Chondrocyte (in vitro differentiated cells): Measurements from ENCODE around the gene FER. TPM values are rescaled to one million over a fixed set of nuclear protein-coding genes. Genes with fewer than 3 reads are reported as not detected.

Experiments used
- DNase-seq: peaks from one replicate; pipeline ENCODE4 v3.0.0; 2021; ENCODE audit warnings: mixed read lengths, low spot score
- H3K27ac Mint-ChIP-seq: one replicate; pipeline ENCODE4 v1.8.0; 2021; ENCODE audit warnings: mild to moderate bottlenecking, moderate library complexity, mixed read lengths; ENCODE audit not compliant: unreplicated experiment
- H3K27me3 Mint-ChIP-seq: 2 replicates; pipeline ENCODE4 v1.8.0; 2021; ENCODE audit warnings: low read depth, mixed read lengths
- H3K36me3 Mint-ChIP-seq: 2 replicates; pipeline ENCODE4 v1.8.0; 2021; ENCODE audit warnings: low read depth, mixed read lengths
- H3K4me1 Mint-ChIP-seq: 2 replicates; pipeline ENCODE4 v1.8.0; 2021; ENCODE audit warnings: low read depth, mild to moderate bottlenecking, mixed read lengths
- H3K4me3 Mint-ChIP-seq: one replicate; pipeline ENCODE4 v1.8.0; 2021; ENCODE audit warnings: mild to moderate bottlenecking, moderate library complexity, mixed read lengths; ENCODE audit not compliant: unreplicated experiment
- H3K9me3 Mint-ChIP-seq: 2 replicates; pipeline ENCODE4 v1.8.0; 2021; ENCODE audit warnings: low read depth, mixed read lengths
- total RNA-seq: library from RNA; stranded (reverse); gene quantifications from 3 replicates; pipeline ENCODE4 v1.2.1, GENCODE V29; 2021
- TF ChIP-seq, protein P1 (sequence below): fragments of 200-600 bp; sonication (generic); IDR thresholded peaks from 2 replicates; pipeline ENCODE4 v1.5.0; 2021; ENCODE audit warnings: antibody characterized with exemption, mild to moderate bottlenecking, moderate library complexity

The FER gene
- total RNA-seq, 1 donor from 2014 or later: 23.5 TPM

DNA sequence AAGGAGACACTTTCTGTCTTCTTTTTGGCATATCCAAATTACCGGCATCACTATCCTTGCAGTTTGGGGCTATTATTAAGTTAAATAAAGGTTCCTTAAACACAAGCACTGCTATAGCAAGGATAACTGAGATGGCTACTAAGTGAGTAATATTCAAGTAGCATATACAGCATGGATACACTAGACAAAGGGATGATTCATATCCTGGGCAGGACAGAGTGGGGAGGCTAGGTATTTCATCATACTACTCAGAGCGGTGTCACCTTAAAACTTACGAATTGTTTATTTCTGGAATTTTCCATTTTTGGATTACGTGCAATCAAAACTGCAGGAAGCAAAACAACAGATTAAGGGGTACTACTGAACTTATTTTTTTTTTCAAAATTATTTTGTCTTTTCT, 54.1 kb downstream of the FER start:
- TF ChIP-seq, protein P1, sequence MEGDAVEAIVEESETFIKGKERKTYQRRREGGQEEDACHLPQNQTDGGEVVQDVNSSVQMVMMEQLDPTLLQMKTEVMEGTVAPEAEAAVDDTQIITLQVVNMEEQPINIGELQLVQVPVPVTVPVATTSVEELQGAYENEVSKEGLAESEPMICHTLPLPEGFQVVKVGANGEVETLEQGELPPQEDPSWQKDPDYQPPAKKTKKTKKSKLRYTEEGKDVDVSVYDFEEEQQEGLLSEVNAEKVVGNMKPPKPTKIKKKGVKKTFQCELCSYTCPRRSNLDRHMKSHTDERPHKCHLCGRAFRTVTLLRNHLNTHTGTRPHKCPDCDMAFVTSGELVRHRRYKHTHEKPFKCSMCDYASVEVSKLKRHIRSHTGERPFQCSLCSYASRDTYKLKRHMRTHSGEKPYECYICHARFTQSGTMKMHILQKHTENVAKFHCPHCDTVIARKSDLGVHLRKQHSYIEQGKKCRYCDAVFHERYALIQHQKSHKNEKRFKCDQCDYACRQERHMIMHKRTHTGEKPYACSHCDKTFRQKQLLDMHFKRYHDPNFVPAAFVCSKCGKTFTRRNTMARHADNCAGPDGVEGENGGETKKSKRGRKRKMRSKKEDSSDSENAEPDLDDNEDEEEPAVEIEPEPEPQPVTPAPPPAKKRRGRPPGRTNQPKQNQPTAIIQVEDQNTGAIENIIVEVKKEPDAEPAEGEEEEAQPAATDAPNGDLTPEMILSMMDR: no peak
- Mint-ChIP-seq H3K27ac (peak overlapping the region; percentile 86), H3K36me3 (peaks cover 17% of the 10 kb centered on the region), H3K4me3 (no peak overlapping the region), H3K9me3 (peaks cover 27% of the 10 kb centered on the region), H3K4me1 (peaks cover 46% of the 10 kb centered on the region), H3K27me3 (no peaks in the 10 kb centered on the region)
- DNase-seq: no peak

DNA sequence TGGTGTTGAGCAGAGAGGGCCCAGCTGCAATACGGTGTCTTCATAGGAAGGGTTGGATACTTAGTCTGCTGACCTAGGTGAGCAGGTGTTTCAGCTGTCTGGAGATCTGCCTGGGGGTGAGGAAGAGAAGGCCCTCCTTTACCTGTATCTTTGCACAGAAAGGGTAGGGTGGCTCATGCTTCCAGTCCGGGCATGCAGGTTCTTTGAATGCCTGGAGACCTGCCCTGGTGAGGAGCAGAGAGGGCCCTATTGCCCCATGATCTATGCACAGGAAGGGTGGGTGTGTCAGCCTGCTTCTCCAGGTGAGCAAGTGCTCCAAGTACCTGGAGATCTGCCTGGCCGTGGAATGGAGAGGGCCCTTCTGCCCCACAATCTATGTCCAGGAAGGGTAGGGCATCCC, 63.0 kb downstream of the FER start:
- peaks cover 5% of the 10 kb centered on the region for H3K4me1 Mint-ChIP-seq
- DNase-seq: no peak
- H3K9me3 Mint-ChIP-seq: peaks cover 16% of the 10 kb centered on the region
- no peak overlapping the region for H3K27ac Mint-ChIP-seq
- H3K27me3 Mint-ChIP-seq: no peaks in the 10 kb centered on the region
- no peak overlapping the region for H3K4me3 Mint-ChIP-seq
- TF ChIP-seq, protein P1: no peak
- H3K36me3 Mint-ChIP-seq: peaks cover 8% of the 10 kb centered on the region

DNA sequence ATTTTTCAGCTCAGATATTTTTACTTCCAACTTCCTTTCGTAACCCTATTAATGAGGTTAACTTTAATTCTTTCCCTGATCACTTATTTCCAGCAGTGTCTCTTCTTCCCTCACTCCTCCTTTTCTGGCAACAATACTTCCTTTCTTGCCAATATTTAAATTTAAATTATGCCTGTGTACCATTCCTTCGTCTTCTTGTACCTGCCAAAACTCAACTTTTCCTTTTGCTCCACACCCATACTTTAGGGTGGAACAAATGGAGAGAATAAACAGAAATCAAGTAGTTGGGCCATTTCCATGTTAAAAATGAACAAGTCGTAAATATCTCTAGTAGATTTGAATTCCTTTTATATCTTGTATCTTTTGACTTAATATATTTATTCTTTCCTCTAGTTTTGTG, 66.0 kb downstream of the FER start:
- Mint-ChIP-seq H3K4me3 (no peak overlapping the region), H3K9me3 (peaks cover 7% of the 10 kb centered on the region), H3K27me3 (no peaks in the 10 kb centered on the region), H3K4me1 (peaks cover 12% of the 10 kb centered on the region), H3K27ac (no peak overlapping the region), H3K36me3 (no peaks in the 10 kb centered on the region)
- TF ChIP-seq, protein P1: no peak
- no peak for DNase-seq

DNA sequence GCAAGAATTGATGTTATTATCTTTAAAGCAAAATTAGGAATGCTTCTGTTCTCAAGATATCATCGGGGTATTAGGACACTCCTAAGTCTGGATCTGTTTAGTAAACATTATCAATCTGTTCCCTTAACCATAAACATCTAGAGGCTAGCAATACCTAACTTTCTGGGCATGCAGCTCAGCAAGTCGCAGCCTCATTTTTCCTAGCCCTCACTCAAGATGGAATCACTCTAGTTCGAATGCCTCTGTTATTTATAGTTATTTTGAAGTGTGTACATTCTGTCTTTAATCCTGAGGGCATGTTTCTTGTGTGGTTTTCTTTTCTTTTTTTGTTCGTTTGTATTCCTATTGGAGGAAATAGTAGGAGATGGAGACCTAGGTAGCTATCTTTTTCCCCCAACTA, 66.9 kb downstream of the FER start:
- peaks cover 15% of the 10 kb centered on the region for H3K4me1 Mint-ChIP-seq
- DNase-seq: no peak
- TF ChIP-seq, protein P1: no peak
- H3K27me3 Mint-ChIP-seq: no peaks in the 10 kb centered on the region
- H3K27ac Mint-ChIP-seq: no peak overlapping the region
- H3K4me3 Mint-ChIP-seq: no peak overlapping the region
- no peaks in the 10 kb centered on the region for H3K36me3 Mint-ChIP-seq
- H3K9me3 Mint-ChIP-seq: no peaks in the 10 kb centered on the region

DNA sequence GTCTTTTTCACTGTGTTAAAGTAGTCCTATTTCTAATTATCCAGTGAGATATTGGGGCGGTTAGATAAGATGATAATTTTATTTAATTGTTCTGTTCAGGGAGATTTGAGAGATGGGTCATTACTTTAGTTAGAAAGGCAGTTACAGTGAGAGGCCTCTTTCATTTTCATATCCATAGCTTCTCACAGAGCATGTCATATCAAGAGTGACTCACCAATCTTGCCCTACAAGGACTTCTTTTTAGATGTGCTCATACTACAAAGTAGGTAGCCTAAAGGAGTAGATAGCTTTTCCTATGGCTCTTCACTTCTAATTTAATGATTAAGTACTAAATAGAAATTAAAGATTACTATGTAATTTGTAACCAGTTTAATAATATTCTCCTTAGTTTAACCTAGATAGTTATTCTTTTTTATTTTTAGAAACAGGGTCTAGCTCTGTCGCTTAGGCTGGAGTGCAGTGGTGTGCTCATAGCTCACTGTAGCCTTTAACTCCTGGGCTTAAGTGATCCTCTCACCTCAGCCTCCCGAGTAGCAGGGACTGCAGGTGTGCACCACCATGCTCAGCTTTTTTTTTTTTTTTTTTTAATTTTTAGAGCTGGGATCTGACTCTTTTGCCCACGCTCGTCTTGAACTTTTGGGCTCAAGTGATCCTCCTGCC, 71.0 kb downstream of the FER start:
- Mint-ChIP-seq H3K27me3 (no peaks in the 10 kb centered on the region), H3K27ac (no peak overlapping the region), H3K9me3 (peaks cover 6% of the 10 kb centered on the region), H3K36me3 (peaks cover 3% of the 10 kb centered on the region), H3K4me1 (peaks cover 21% of the 10 kb centered on the region), H3K4me3 (no peak overlapping the region)
- TF ChIP-seq, protein P1: no peak
- DNase-seq: no peak
